Tibial artery (tissue), 4 donors: ENCODE data around the gene ADGRV1.
A peak's percentile ranks its signal among the peaks of the same experiment; 100 is the strongest.

ENCODE experiments used
- DNase-seq, 2 donors: peaks; one replicate each; pipeline ENCODE4 v3.0.0-alpha.2; 2019
- H3K27ac ChIP-seq, 2 donors: fragments of 200-600 bp; sonication (generic) in 1 of 2; 1 replicate in 1 of 2; 2 replicates in 1 of 2; pipeline ENCODE4 v1.5.1; 2018 to 2019; ENCODE audit warnings: mild to moderate bottlenecking in 1 of 2
- H3K27me3 ChIP-seq, 2 donors: fragments of 200-600 bp; sonication (generic) in 1 of 2; one replicate each; pipeline versions ENCODE4 v1.5.1 to v1.6.0; 2016 to 2019
- H3K36me3 ChIP-seq, 3 donors: fragments of 200-600 bp; sonication (generic) in 2 of 3; one replicate each; pipeline ENCODE4 v1.5.1; 2016 to 2019; ENCODE audit warnings: mild to moderate bottlenecking in 2 of 3
- H3K4me1 ChIP-seq, 4 donors: fragments of 200-600 bp; sonication (generic) in 2 of 4; 1 replicate in 3 of 4; 2 replicates in 1 of 4; pipeline ENCODE4 v1.5.1; 2016 to 2019
- H3K4me3 ChIP-seq, 2 donors: fragments of 200-600 bp; sonication (generic) in 1 of 2; 1 replicate in 1 of 2; 2 replicates in 1 of 2; pipeline ENCODE4 v1.5.1; 2018 to 2019; ENCODE audit warnings: mild to moderate bottlenecking in 2 of 2
- H3K9me3 ChIP-seq, 3 donors: fragments of 200-600 bp; sonication (generic) in 1 of 3; one replicate each; pipeline ENCODE4 v1.5.1; 2016 to 2019
- intact Hi-C: fragments of 100-400 bp; cut with DNase I; formaldehyde crosslinking; loops from one replicate; pipeline ENCODE4 v1.15.0; 2023; ENCODE audit warnings: low total_unique reads
- TF ChIP-seq, protein P1 (sequence below), 2 experiments: fragments of 200-600 bp in 1 of 2; fragments of 450-650 bp in 1 of 2; IDR thresholded peaks; one replicate each; pipeline ENCODE4 v1.5.1; 2017 to 2019; ENCODE audit warnings: antibody characterized with exemption in 2 of 2, mild to moderate bottlenecking in 1 of 2, moderate library complexity in 1 of 2

ADGRV1 gene

DNA sequence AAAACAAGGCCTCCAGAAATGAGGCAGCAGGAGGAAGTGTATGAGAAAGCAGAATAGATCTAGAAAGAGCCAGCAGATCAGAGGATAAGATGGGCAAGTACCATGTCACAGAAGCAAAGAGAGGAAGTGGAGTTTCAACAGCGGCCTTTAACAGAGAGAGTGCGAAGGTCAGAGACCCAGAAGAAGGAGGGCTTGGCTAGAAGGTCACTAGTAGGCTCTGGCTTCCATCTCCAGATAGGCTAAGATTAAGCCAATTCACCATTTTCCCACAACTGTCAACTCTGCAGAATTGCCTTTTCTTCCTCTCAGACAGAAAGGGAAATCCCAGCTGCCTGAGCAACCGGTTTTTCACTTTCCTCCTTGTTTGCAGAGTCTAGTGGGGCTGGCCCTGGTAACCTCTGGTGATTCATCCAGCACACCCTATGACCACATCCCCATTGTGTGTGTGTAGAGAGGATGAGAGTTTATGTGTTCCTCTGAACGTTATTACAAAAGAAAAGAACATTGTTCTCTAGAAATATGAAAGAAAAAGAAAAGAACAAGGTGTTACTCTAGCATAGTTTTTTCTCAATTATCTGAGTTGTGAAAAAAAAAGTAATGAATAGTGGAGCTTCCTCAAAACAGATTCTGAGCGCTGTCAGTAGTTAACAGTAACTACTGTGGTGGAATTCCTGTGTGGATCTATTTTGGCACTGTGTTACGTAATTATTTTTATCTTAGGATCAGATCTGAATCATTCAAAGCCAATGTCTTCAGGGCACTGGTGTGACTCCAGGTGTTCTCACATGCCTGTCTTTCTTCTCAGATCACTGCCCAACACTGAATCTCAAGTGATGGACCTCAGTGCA lies 604.2 kb downstream of the ADGRV1 start:
- peak; percentile 70 to 82 for DNase-seq
- Histone ChIP-seq H3K4me1 (peaks cover 0 to 25% (median 8%) of the 10 kb centered on the region in 4 donors), H3K27me3 (no peaks in the 10 kb centered on the region), H3K36me3 (no peaks in the 10 kb centered on the region), H3K9me3 (no peaks in the 10 kb centered on the region), H3K4me3 (no peak overlapping the region), H3K27ac (no peak overlapping the region)
- intact Hi-C loops = no loop called here
- TF ChIP-seq, protein P1, sequence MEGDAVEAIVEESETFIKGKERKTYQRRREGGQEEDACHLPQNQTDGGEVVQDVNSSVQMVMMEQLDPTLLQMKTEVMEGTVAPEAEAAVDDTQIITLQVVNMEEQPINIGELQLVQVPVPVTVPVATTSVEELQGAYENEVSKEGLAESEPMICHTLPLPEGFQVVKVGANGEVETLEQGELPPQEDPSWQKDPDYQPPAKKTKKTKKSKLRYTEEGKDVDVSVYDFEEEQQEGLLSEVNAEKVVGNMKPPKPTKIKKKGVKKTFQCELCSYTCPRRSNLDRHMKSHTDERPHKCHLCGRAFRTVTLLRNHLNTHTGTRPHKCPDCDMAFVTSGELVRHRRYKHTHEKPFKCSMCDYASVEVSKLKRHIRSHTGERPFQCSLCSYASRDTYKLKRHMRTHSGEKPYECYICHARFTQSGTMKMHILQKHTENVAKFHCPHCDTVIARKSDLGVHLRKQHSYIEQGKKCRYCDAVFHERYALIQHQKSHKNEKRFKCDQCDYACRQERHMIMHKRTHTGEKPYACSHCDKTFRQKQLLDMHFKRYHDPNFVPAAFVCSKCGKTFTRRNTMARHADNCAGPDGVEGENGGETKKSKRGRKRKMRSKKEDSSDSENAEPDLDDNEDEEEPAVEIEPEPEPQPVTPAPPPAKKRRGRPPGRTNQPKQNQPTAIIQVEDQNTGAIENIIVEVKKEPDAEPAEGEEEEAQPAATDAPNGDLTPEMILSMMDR (IDR thresholded peaks at IDR 0.05) = no peak

DNA sequence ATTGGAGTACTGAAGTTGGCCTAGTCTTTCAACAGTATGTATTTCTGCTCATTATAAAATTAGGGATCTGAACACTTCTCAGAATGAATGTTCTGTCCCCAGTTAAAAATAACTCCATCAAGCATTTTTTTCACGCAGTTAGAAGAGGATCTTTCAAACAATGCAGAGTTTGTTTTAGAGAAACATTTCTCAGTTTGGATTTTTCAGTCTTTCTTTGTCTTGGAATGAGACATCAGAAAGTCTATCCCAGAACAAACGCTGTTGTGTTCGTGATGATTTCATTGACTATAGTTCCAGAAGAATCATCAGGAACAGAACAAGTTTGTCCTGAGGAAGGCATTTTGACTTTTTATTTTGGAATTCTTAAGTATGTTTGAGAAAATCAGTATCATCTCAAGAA lies 605.8 kb downstream of the ADGRV1 start:
- Histone ChIP-seq H3K9me3 (no peaks in the 10 kb centered on the region), H3K36me3 (no peaks in the 10 kb centered on the region), H3K27ac (peak overlapping the region; percentile 2 to 16), H3K4me3 (no peak overlapping the region), H3K27me3 (no peaks in the 10 kb centered on the region), H3K4me1 (peaks cover 0 to 25% (median 8%) of the 10 kb centered on the region in 4 donors)
- no peak for DNase-seq
- intact Hi-C loops = no loop called here
- TF ChIP-seq, protein P1 (IDR thresholded peaks at IDR 0.05) = no peak

DNA sequence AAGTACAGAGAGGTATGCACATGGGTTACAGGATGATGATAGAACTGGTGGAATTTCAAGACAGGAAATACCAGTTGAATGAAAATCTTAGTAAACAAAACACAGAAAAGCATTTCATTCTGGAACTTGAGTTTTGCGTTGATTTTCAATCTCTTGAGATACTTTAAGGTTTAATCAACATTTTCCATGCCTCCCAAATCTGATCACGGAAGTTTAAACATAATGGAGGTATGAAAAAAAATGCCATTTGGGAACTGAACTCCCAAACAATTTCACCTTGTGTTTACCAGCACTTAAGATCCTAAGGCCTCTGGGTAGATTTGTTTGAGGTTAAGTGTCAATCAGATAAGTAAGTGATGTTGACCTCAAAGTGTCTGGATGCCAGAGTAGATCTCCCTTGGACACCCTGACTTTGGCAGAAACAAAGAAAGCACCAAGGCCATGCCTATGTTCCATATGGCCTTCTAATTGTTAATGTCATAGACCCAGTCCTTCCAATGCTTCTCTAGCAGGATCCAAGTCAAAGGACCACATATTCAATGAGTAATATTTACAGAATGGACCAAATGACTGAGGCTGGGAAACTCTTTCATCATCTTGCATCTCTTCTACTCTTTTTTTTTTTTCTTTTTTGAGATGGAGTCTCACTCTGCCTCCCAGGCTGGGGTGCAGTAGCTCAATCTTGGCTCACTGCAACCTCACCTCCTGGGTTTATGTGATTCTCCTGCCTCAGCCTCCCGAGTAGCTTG lies 607.6 kb downstream of the ADGRV1 start:
- Histone ChIP-seq H3K4me3 (no peak overlapping the region), H3K36me3 (no peaks in the 10 kb centered on the region), H3K9me3 (no peaks in the 10 kb centered on the region), H3K4me1 (peaks cover 0 to 25% (median 8%) of the 10 kb centered on the region in 4 donors), H3K27ac (peak overlapping the region in 1 of 2 donors; percentile 32), H3K27me3 (no peaks in the 10 kb centered on the region)
- no peak for DNase-seq
- TF ChIP-seq, protein P1 (IDR thresholded peaks at IDR 0.05) = no peak
- intact Hi-C loops = no loop called here

DNA sequence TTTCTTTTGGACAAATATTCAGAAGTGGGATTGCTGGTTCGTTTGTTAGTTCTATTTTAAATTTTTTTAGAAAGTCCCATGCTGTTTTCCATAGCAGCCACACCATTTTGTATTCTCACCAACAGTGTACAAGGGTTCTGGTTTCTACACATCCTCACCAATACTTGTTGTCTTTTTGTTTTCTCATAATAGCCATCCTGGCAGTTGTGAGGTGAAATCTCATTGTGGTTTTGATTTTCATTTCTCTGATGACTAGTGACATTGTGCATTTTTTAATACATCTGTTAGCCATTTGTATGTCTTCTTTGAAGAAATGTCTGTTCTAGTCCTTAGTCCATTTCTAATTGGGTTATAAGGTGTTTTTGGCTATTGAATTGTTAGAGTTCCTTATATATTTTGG lies 610.3 kb downstream of the ADGRV1 start:
- DNase-seq = no peak
- TF ChIP-seq, protein P1 (IDR thresholded peaks at IDR 0.05) = no peak
- Histone ChIP-seq H3K4me3 (no peak overlapping the region), H3K36me3 (no peaks in the 10 kb centered on the region), H3K4me1 (peaks cover 0 to 16% (median 2%) of the 10 kb centered on the region in 4 donors), H3K27me3 (no peaks in the 10 kb centered on the region), H3K9me3 (no peaks in the 10 kb centered on the region), H3K27ac (no peak overlapping the region)
- intact Hi-C loops = no loop called here

DNA sequence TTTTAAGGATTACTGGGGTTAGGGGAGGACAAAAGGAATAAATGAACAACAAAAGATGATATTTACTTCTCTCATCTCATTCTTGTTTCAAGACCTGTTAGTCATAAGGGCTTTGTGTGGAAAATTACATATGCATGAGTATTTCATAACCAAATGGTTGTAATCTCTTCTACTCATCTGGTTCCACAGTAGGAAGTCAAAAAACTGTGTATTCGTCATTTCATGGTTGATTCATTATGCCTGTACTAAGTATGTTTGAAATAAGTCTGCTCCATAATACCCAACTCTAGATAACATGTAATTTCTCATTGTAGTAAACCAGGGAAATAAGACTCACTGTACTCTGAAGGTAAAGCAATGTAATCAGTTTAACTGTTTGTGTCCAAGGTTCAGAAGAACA lies 611.7 kb downstream of the ADGRV1 start:
- H3K9me3 ChIP-seq = no peaks in the 10 kb centered on the region
- intact Hi-C loops = no loop called here
- no peak overlapping the region for H3K4me3 ChIP-seq
- H3K4me1 ChIP-seq = peaks cover 0 to 14% (median 0%) of the 10 kb centered on the region in 4 donors
- no peak overlapping the region for H3K27ac ChIP-seq
- TF ChIP-seq, protein P1 (IDR thresholded peaks at IDR 0.05) = no peak
- no peak for DNase-seq
- no peaks in the 10 kb centered on the region for H3K36me3 ChIP-seq
- H3K27me3 ChIP-seq = no peaks in the 10 kb centered on the region
